ENCODE results near the gene ADAMTS15.

GRCh38 chr11:130451231-130452019 lies 3.0 kb downstream of the ADAMTS15 start:
- no peak for TF ChIP-seq CTCF (conservative IDR thresholded peaks at IDR 0.05; ENCODE audit: low read length)
- no peak for TF ChIP-seq EZH2phosphoT487 (IDR thresholded peaks at IDR 0.05; ENCODE audit: borderline replicate concordance, low read depth, low read length)
